ENCODE results near the gene ASAP2. TPM values are rescaled to one million over a fixed set of nuclear protein-coding genes. Genes with fewer than 3 reads are reported as not detected.

Gene ASAP2
- polyA plus RNA-seq, 3 donors, result 0.08 to 1.1 (median 0.20) TPM

GRCh38 chr2:9318461-9319337 is 112.1 kb downstream of the ASAP2 start:
- H4K20me1 ChIP-seq (ENCODE audit: insufficient read depth, low read length), result no peaks in the 10 kb centered on the region
- H2AFZ ChIP-seq (ENCODE audit: insufficient read depth, low read depth, low read length, poor library complexity, severe bottlenecking), result no peak overlapping the region
- H3K4me1 ChIP-seq (ENCODE audit: control insufficient read depth in 1 of 2, insufficient read depth in 2 of 2, low read length in 2 of 2), result no peaks in the 10 kb centered on the region
- no peaks in the 10 kb centered on the region for H3K9me3 ChIP-seq (replicated peaks in 1 of 2; ENCODE audit: control insufficient read depth in 1 of 2, insufficient read depth in 1 of 2, low read length in 2 of 2)
- H3K9me3 Mint-ChIP-seq, result no peaks in the 10 kb centered on the region
- DNase-seq, result no peak
- no peak overlapping the region for H3K4me3 Mint-ChIP-seq
- no peak overlapping the region for H3K27ac ChIP-seq (ENCODE audit: low read depth in 1 of 2, low read length in 2 of 2)
- no peak for TF ChIP-seq CTCF (IDR thresholded peaks at IDR 0.05)
- no peaks in the 10 kb centered on the region for H3K79me2 ChIP-seq (ENCODE audit: insufficient read depth, low read length)
- peaks cover 2 to 3% of the 10 kb centered on the region in 2 donors for H3K36me3 Mint-ChIP-seq
- no peak overlapping the region for H3K4me2 ChIP-seq (replicated peaks; ENCODE audit: extremely low read depth, low read length, poor library complexity, severe bottlenecking)
- no peak overlapping the region for H3K27ac Mint-ChIP-seq
- H3K9ac ChIP-seq (ENCODE audit: insufficient read depth, low read length, poor library complexity, severe bottlenecking), result no peak overlapping the region
- no peaks in the 10 kb centered on the region for H3K27me3 ChIP-seq (ENCODE audit: control insufficient read depth in 2 of 2, insufficient read depth in 2 of 2, low read length in 2 of 2)
- WGBS (ENCODE audit: insufficient coverage), result 98% methylated on average over 29 of the region's 29 CpGs
- peaks cover 8% of the 10 kb centered on the region for H3K4me1 Mint-ChIP-seq
- peaks cover 0 to 5% (median 3%) of the 10 kb centered on the region in 3 donors for H3K27me3 Mint-ChIP-seq (ENCODE audit: low read depth in 3 of 3)
- intact Hi-C loops (cut with micrococcal nuclease), result no loop called here
- no peaks in the 10 kb centered on the region for H3K36me3 ChIP-seq (replicated peaks in 1 of 2; ENCODE audit: control insufficient read depth in 1 of 2, insufficient read depth in 2 of 2, low read length in 2 of 2)
- no peak overlapping the region for H3K4me3 ChIP-seq (replicated peaks in 1 of 3; ENCODE audit: low read depth in 2 of 3, low read length in 3 of 3)

GRCh38 chr2:9319338-9319715 is 112.7 kb downstream of the ASAP2 start:
- H3K36me3 Mint-ChIP-seq, result peaks cover 2 to 3% of the 10 kb centered on the region in 2 donors
- peaks cover 8% of the 10 kb centered on the region for H3K4me1 Mint-ChIP-seq
- no peak overlapping the region for H2AFZ ChIP-seq (ENCODE audit: insufficient read depth, low read depth, low read length, poor library complexity, severe bottlenecking)
- H3K4me1 ChIP-seq (ENCODE audit: control insufficient read depth in 1 of 2, insufficient read depth in 2 of 2, low read length in 2 of 2), result no peaks in the 10 kb centered on the region
- DNase-seq, result no peak
- TF ChIP-seq CTCF (IDR thresholded peaks at IDR 0.05), result no peak
- peaks cover 0 to 5% (median 3%) of the 10 kb centered on the region in 3 donors for H3K27me3 Mint-ChIP-seq (ENCODE audit: low read depth in 3 of 3)
- no peaks in the 10 kb centered on the region for H3K27me3 ChIP-seq (ENCODE audit: control insufficient read depth in 2 of 2, insufficient read depth in 2 of 2, low read length in 2 of 2)
- no peaks in the 10 kb centered on the region for H4K20me1 ChIP-seq (ENCODE audit: insufficient read depth, low read length)
- H3K36me3 ChIP-seq (replicated peaks in 1 of 2; ENCODE audit: control insufficient read depth in 1 of 2, insufficient read depth in 2 of 2, low read length in 2 of 2), result no peaks in the 10 kb centered on the region
- intact Hi-C loops (cut with micrococcal nuclease), result no loop called here
- H3K9me3 ChIP-seq (replicated peaks in 1 of 2; ENCODE audit: control insufficient read depth in 1 of 2, insufficient read depth in 1 of 2, low read length in 2 of 2), result no peaks in the 10 kb centered on the region
- H3K79me2 ChIP-seq (ENCODE audit: insufficient read depth, low read length), result no peaks in the 10 kb centered on the region
- H3K4me3 Mint-ChIP-seq, result no peak overlapping the region
- H3K4me2 ChIP-seq (replicated peaks; ENCODE audit: extremely low read depth, low read length, poor library complexity, severe bottlenecking), result no peak overlapping the region
- no peak overlapping the region for H3K4me3 ChIP-seq (replicated peaks in 1 of 3; ENCODE audit: low read depth in 2 of 3, low read length in 3 of 3)
- no peak overlapping the region for H3K27ac Mint-ChIP-seq
- 95% methylated on average over 8 of the region's 8 CpGs for WGBS (ENCODE audit: insufficient coverage)
- H3K27ac ChIP-seq (ENCODE audit: low read depth in 1 of 2, low read length in 2 of 2), result no peak overlapping the region
- H3K9me3 Mint-ChIP-seq, result no peaks in the 10 kb centered on the region
- no peak overlapping the region for H3K9ac ChIP-seq (ENCODE audit: insufficient read depth, low read length, poor library complexity, severe bottlenecking)

Measured in CD14-positive monocyte (primary cell).